T-helper 1 cell (primary cell): ENCODE results near the gene PANK4.
"Not testable (repeated sequence)": the region's sequence is repeated elsewhere in the genome, so short reads cannot be mapped to it uniquely, and the experiment has no call there.

ENCODE experiments used
- DNase-seq, 5 donors: peaks; one replicate each; pipeline ENCODE4 v3.0.0-alpha.2; 2012 to 2020
- total RNA-seq, 4 donors: gene quantifications; one replicate each; lab custom pipeline; 2026; lab: John Stamatoyannopoulos, UW

PANK4 gene
- 34.4 to 56.8 (median 45.5) reads per million in 4 donors for total RNA-seq

GRCh38 chr1:2525920-2526823, at the start of gene PANK4:
TSS of gene PANK4 (minus strand) at chr1:2526596. CDS start at chr1:2526587, 9 bp downstream.
- DNase-seq = peak; percentile 74 to 94 (median 85)

DNA sequence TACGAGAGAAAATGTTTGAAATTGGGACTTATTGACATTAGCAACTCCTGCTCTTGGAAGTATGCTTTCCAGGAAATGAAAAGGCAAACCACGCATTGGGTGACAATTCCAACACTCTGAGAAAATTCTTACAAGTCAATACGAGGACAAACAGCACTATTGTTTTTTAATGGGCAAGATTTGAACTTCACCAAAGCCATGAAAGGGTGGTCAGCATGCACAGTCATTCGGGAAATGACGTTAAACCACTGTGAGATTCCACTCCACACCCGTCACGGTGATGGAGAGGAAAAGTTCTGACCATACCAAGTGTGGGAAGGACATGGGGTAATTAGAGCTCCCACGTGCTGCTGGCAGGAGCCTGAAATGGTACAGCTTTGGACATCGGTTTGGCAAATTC, 48.0 kb upstream of the PANK4 start:
- no peak for DNase-seq

- no peak for DNase-seq
These were observed 47.0 kb upstream of the PANK4 start for GRCh38 chr1:2573250-2573920.

DNA sequence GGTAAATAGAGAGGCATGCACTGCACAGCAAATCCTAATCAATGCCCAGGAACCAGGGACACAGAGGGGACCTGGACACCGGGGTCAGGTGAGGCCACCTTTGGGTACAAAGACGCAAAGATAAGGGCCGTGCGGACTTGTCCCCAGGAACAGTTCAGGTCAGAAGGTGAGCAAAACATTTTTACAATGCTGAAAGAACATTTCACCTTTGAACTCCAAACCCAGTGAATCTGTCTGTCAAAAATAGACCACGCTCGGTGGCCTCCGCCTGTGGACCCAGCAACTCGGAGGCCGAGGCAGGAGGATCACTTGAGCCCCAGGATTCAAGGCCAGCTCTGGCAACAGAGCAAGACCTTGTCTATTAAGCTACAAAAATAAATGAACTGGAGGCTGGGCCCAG, 45.0 kb upstream of the PANK4 start:
- no peak for DNase-seq

DNA sequence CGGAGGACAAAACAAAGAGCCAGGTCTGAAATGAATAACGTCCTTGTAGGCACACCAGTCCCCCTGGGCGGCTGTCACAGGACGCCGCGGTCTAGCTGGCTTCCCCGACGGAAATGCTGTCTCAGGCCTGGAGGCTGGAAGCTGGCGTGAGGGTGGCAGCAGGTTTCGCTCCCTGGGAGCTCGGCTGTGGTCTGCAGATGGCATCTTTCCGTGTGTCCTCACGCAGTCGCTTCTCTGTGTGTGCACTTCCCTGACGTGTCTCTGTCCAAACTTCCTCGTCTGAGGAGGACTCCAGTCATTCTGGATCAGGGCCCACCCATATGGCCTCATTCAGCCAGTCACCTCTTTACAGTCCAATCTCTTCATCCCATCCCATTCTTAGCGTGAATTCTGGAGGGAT, 43.9 kb upstream of the PANK4 start:
- no peak for DNase-seq

DNA sequence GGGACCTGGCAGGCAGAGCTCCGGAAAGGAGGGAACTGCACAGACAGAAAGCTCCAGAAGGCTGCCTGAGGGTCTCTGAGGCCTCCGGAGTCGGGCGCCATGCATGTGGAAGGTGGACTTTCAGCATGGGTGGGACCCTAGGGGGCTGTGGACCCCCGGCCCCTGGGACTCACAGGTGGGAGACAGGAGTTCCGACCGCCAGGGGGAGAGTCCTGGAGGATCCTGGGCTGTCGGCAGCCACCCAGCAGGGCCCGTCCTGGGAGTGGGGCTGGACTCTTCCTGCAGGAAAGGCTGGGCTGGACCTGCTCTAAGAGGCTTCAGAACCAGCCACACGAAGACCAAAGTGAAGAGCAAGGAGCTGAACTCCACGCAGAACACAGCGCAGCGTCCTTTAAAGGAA, 43.3 kb upstream of the PANK4 start:
- not testable (repeated sequence) for DNase-seq

GRCh38 chr1:2569060-2569459, 42.7 kb upstream of the PANK4 start:
- DNase-seq = no peak

- not testable (repeated sequence) for DNase-seq
These were observed 41.9 kb upstream of the PANK4 start for GRCh38 chr1:2568187-2568816.

DNA sequence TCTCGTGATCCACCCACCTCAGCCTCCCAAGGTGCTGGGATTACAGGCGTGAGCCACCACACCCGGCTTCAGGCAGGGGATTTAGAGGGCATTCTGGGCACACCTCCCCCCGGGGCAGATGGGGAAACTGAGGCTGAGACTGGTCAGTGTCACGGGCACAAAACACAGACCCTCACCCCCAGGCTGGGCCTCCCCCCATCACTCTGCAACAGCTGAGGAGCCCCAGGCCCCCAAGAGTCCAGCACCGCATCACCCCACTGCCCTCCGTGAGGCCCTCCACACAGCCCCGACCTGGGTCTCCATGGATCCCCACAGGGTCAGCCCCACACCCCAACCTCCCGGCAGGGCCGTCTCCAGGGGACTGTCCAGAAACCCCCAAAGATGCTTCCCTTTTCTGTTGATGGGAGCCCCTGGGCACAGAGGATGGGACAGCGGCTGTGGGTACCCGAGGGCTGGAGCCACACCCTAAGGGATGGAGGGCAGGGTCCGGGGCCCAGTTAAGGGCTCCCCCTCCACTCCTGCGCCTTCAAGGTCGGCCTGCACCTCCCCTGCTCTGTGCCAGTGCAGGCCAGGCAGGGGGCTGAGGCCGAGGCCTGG, 40.8 kb upstream of the PANK4 start:
- no peak for DNase-seq

DNA sequence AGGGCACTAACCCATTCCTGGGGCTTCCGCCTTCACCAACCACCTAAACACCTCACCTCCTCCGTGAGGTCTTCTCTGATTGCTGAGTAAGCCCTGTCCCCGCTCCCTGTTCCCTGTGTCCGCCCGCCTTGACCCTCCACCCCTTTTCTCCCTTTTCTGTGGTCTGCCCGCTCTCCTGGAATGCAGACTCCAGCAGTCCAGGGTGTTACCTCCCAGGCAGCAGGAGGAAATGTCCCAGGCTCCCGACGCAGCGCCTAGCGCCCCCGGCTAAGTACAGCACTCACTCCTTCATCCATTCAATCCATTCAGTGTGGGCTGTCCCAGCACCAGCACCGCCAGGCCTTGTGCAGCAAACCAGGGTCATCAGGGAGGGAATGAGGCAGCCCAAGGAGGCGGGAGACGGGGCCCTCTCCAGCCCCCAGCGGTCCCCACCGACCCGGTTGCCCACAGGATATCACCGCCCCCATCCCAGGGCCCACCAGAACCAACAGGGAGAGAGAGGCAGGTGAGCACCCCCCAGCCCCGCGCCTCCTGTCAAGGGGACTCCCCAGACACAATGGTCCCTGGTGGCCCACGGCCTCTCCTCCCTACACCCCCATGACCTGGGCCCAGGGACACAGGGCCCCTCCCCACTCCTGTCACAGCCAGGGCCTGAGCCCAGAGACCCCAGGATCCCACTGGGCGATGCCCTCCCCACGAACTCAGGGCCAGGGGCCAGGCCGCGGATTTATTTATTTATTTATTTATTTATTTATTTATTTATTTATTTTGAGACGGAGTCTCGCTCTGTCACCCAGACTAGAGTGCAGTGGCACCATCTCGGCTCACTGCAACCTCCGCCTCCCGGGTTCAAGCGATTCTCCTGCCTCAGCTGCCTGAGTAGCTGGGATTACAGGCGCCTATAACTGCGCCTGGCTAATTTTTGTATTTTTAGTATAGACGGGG, 40.0 kb upstream of the PANK4 start:
- no peak for DNase-seq

DNA sequence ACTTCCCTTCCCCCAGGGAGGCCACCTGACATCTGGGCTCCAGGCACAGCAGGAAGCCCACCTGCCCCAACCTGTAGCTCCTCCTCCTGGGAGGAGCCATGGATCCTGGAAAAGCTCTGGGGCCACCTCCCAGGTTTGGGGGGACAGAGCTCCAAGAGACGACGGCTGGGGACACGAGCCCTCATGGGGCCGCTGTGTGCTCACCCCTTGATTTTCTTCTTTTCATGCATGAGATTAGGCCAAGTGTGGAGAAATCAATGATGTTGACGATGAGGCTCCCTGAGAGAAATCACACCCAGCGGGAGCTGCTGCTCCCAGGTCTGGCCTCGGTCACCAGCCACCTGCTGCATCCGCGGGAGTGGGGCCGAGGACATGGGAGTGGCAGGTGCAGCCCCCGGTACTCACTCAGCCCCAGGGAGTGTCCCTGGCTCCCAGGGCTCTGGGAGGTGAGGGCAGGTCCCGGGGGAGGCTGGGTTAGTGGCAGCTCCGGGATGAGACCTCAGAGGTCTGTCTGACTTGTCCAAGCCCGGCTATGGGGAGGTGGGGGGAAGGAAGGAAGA, 38.5 kb upstream of the PANK4 start:
- no peak for DNase-seq

GRCh38 chr1:2564006-2564814, 37.8 kb upstream of the PANK4 start:
- DNase-seq = no peak

- DNase-seq = no peak
These were observed 36.8 kb upstream of the PANK4 start for GRCh38 chr1:2563205-2563604.

DNA sequence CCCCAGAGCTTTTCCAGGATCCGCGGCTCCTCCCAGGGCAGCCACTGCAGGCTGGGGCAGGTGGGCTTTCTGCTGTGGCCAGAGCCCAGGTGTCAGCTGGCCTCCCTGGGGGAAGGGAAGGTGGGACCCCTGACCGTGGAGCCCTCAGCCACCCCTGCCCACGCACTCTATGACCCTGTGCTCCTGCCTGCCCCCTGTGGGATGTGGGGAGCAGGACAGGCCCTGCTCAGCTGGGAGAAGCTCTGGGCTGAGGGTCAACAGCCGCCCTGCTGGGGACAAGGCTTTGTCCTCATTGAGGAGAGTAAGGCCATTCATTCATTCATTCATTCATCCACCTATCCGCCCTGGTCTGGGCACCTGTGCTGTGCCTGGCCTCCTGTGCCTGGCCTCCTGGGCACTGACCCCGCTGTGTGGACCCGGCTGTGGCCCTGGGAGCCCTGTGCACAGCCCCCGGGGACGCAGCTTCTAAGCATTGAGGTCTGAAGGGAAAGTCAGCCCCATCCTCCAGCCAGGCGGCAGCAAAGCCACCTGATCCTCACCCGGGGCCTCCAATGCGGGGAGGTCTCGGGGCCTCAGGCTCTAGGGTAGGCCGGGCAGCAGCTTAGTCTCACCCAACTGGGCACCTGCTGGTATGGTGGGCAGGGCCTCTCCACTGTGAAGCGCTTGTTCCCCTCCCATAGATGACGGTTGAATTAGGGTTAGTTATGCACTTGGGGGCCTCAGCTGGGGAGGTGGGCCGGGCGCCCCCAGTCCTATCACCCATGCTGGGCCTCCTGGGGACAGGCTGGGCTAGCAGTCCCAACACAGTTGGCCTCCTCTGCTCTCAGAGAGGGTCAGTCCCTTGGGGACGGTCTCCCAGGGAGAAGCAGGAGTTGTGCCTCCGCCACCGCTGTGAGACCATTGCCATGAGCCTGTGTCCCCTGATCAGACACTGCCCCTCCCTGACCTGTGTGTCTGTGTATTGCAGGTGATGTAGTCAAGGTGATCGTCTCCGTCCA, 35.8 kb upstream of the PANK4 start:
- DNase-seq = no peak

DNA sequence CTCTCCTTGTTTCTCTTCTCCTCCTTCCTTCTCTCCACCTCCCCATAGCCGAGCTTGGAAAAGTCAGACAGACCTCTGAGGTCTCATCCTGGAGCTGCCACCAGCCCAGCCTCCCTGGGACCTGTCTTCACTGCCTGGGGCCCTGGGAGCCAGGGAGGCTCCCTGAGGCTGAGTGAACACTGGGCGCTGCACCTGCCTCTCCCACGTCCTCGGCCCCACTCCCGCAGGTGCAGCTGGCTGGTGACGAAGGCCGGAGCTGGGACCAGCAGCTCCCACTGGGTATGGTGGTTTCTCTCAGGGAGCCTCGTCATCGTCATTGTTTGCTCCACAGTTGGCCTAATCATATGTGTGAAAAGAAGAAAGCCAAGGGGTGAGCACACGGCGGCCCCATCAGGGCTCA, 35.0 kb upstream of the PANK4 start:
- no peak for DNase-seq

GRCh38 chr1:2560299-2561073, 34.1 kb upstream of the PANK4 start:
- DNase-seq = no peak

GRCh38 chr1:2559509-2560298, 33.3 kb upstream of the PANK4 start:
- no peak for DNase-seq

DNA sequence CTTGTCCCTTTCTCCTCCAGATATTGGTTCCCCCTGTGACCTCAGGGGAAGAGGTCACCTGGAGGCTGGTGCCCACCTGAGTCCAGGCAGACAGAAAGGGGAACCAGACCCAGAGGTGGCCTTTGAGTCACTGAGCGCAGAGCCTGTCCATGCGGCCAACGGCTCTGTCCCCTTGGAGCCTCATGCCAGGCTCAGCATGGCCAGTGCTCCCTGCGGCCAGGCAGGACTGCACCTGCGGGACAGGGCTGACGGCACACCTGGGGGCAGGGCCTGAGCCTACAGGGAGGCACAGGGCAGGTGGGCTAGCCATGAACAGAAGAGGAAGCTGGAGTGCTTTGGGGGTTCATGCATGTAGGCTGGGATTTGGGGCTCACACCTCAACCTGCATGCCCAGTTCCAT, 32.5 kb upstream of the PANK4 start:
- DNase-seq = no peak
